IMR-90 (cell line): ENCODE measurements around the gene C11orf21.
A peak's percentile ranks its signal among the peaks of the same experiment; 100 is the strongest.

ENCODE experiments used
- BHLHE40 ChIP-seq: fragments of 150-350 bp; IDR thresholded peaks from 2 replicates; pipeline ENCODE4 v1.6.1; 2016; ENCODE audit warnings: mild to moderate bottlenecking, low read depth, low read length
- CEBPB ChIP-seq: IDR thresholded peaks from 2 replicates; pipeline ENCODE4 v1.6.1; 2012; ENCODE audit warnings: low read depth, low read length, improper control_type of control experiment
- CHD1 ChIP-seq: IDR thresholded peaks from 2 replicates; pipeline ENCODE4 v1.6.1; 2012; ENCODE audit warnings: low read depth, low read length, improper control_type of control experiment
- FOS ChIP-seq: fragments of 150-350 bp; IDR thresholded peaks from 2 replicates; pipeline ENCODE4 v1.6.1; 2016; ENCODE audit warnings: low read depth, low read length
- MAZ ChIP-seq: IDR thresholded peaks from 2 replicates; pipeline ENCODE4 v1.6.1; 2012; ENCODE audit warnings: low read depth, mild to moderate bottlenecking, low read length, improper control_type of control experiment, moderate library complexity, borderline replicate concordance
- MXI1 ChIP-seq: IDR thresholded peaks from 2 replicates; pipeline ENCODE4 v1.6.1; 2012; ENCODE audit warnings: low read depth, mild to moderate bottlenecking, low read length, moderate library complexity, borderline replicate concordance
- POLR2A ChIP-seq: IDR thresholded peaks from 2 replicates; pipeline ENCODE4 v1.6.1; 2012; ENCODE audit warnings: mild to moderate bottlenecking, low read depth, low read length
- RAD21 ChIP-seq: IDR thresholded peaks from 2 replicates; pipeline ENCODE4 v1.6.1; 2012; ENCODE audit warnings: low read length, improper control_type of control experiment
- RFX5 ChIP-seq: IDR thresholded peaks from 2 replicates; pipeline ENCODE4 v1.8.0; 2012; ENCODE audit warnings: low read depth, mild to moderate bottlenecking, low read length, moderate library complexity
- TF ChIP-seq, protein P1 (sequence below): conservative IDR thresholded peaks from 2 replicates; pipeline ENCODE4 v1.5.1; 2012; ENCODE audit warnings: mild to moderate bottlenecking, low read depth, low read length, improper control_type of control experiment
- TF ChIP-seq, protein P2 (sequence below): fragments of 150-350 bp; IDR thresholded peaks from 2 replicates; pipeline ENCODE4 v1.6.1; 2017; ENCODE audit warnings: mild to moderate bottlenecking, antibody characterized with exemption, low read length, low read depth

DNA sequence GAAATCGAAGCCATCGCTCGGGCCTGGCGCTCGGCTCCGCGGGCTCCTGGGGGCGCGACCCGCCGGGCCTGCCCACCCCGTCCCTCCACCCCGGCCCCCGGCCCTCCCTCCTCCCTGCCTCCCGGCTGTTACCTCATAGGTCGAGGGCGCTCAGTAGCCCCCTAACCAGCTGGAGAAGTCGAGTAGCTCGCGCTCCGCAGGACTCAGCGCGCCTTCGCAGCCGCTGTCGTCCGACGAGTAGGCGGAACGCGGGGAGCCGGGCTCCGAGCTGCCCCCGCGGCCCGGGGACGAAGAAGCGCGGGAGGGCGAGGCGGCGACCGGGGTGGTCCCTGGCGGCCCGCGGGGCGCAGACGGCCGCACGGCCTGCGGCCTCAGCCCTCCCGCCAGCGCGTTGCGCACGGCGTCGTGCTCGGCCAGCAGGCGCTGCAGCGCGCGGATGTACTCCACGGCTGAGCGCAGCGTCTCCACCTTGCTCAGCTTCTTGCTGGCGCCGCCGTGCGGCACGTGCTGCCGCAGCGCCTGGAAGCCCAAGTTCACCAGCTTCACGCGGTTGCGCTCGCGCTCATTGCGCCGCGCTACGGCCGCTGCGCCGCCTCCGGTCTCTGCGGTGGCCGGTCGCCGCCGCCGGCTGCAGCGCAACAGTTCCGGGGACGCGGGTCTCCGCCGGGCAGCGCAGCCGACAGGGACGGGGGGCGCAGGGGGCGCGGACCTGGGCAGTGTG, 32.0 kb downstream of the C11orf21 start:
- TF ChIP-seq, protein P1, sequence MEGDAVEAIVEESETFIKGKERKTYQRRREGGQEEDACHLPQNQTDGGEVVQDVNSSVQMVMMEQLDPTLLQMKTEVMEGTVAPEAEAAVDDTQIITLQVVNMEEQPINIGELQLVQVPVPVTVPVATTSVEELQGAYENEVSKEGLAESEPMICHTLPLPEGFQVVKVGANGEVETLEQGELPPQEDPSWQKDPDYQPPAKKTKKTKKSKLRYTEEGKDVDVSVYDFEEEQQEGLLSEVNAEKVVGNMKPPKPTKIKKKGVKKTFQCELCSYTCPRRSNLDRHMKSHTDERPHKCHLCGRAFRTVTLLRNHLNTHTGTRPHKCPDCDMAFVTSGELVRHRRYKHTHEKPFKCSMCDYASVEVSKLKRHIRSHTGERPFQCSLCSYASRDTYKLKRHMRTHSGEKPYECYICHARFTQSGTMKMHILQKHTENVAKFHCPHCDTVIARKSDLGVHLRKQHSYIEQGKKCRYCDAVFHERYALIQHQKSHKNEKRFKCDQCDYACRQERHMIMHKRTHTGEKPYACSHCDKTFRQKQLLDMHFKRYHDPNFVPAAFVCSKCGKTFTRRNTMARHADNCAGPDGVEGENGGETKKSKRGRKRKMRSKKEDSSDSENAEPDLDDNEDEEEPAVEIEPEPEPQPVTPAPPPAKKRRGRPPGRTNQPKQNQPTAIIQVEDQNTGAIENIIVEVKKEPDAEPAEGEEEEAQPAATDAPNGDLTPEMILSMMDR: no peak
- TF ChIP-seq CHD1 (no peak), POLR2A (no peak), FOS (no peak), MAZ (no peak), CEBPB (no peak), BHLHE40 (peak; percentile 79), RAD21 (no peak), RFX5 (no peak), MXI1 (no peak)
- TF ChIP-seq, protein P2, sequence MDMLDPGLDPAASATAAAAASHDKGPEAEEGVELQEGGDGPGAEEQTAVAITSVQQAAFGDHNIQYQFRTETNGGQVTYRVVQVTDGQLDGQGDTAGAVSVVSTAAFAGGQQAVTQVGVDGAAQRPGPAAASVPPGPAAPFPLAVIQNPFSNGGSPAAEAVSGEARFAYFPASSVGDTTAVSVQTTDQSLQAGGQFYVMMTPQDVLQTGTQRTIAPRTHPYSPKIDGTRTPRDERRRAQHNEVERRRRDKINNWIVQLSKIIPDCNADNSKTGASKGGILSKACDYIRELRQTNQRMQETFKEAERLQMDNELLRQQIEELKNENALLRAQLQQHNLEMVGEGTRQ: peak; percentile 33; the same call in 1 of the 2 replicates
